Adrenal gland (tissue), 12 donors: ENCODE data around the gene TSPAN7. TPM values are rescaled to one million over a fixed set of nuclear protein-coding genes. Genes with fewer than 3 reads are reported as not detected.
A peak's percentile ranks its signal among the peaks of the same experiment; 100 is the strongest.

ENCODE experiments used
- DNase-seq, 7 donors: peaks; one replicate each; pipeline ENCODE4 v3.0.0-alpha.2; 2019 to 2020
- H3K27ac ChIP-seq, 5 donors: fragments of 200-600 bp; sonication (generic) in 4 of 5; 1 replicate in 3 of 5; 2 replicates in 2 of 5; pipeline versions ENCODE4 v1.5.1 to v1.8.0; 2016 to 2020; ENCODE audit warnings: mild to moderate bottlenecking in 1 of 5
- H3K27me3 ChIP-seq: fragments of 200-600 bp; 2 replicates; pipeline ENCODE4 v1.8.0; 2021
- H3K36me3 ChIP-seq, 2 donors: fragments of 200-600 bp; replicated peaks in 1 of 2; 1 replicate in 1 of 2; 2 replicates in 1 of 2; pipeline versions ENCODE4 v1.5.1 to v1.8.0; 2018 to 2022
- H3K4me1 ChIP-seq, 2 donors: fragments of 200-600 bp; replicated peaks in 1 of 2; 1 replicate in 1 of 2; 2 replicates in 1 of 2; pipeline versions ENCODE4 v1.5.1 to v1.8.0; 2018 to 2021
- H3K4me3 ChIP-seq, 4 donors: fragments of 200-600 bp; sonication (generic) in 3 of 4; one replicate each; pipeline ENCODE4 v1.5.1; 2016 to 2018
- H3K9me3 ChIP-seq, 3 donors: fragments of 200-600 bp; sonication (generic) in 1 of 3; replicated peaks in 1 of 3; 1 replicate in 2 of 3; 2 replicates in 1 of 3; pipeline versions ENCODE4 v1.5.1 to v1.8.0; 2016 to 2021
- CTCF ChIP-seq, 6 experiments: fragments of 450-650 bp in 4 of 6; fragments of 200-600 bp in 2 of 6; sonication (generic) in 1 of 6; IDR thresholded peaks; 1 replicate in 5 of 6; 2 replicates in 1 of 6; pipeline versions ENCODE4 v1.5.1 to v1.8.0; 2016 to 2021; ENCODE audit warnings: antibody characterized with exemption in 6 of 6, mild to moderate bottlenecking in 2 of 6, moderate library complexity in 1 of 6
- POLR2A ChIP-seq, 2 donors: fragments of 450-650 bp; IDR thresholded peaks; one replicate each; pipeline ENCODE4 v1.6.1; 2017; ENCODE audit warnings: antibody characterized with exemption in 2 of 2, mild to moderate bottlenecking in 2 of 2, moderate library complexity in 1 of 2
- WGBS, 4 donors: extraction: QIAGEN DNeasy Blood & Tissue Kit in 2 of 4; methylation state at CpG; one replicate each; pipeline versions ENCODE4 v1.1.5 to v1.1.7; 2013 to 2017; 5-methylcytosine and 5-hydroxymethylcytosine counted together
- intact Hi-C, 2 donors: fragments of 100-400 bp; cut with DNase I; formaldehyde crosslinking; loops; one replicate each; pipeline versions ENCODE4 v1.14.1 to v1.15.0; 2022 to 2023
- polyA plus RNA-seq, 3 donors: library from polyadenylated mRNA; stranded (reverse); fragments of 200-250 nt in 2 of 3; fragments of 350-450 nt in 1 of 3; fragmentation: Illumina TruSeq in 1 of 3; extraction: RNeasy Lipid Tissue Mini Kit (QIAGEN cat#74804) in 1 of 3; gene quantifications; one replicate each; pipeline ENCODE4 v1.2.3, GENCODE V29; 2013 to 2014
- total RNA-seq, 9 donors: library from RNA; depleted of rRNA in 4 of 9; stranded (reverse); fragments of >200 nt in 4 of 9; fragments of 120-200 nt in 1 of 9; fragmentation: NEBNext Ultra II Directional in 1 of 9; extraction: Animal tissue kit (Norgen Biotek cat#: 25700) in 1 of 9; gene quantifications; one replicate each; pipeline versions ENCODE4 v1.1.0 to v1.2.4, GENCODE V29; 2013 to 2023
- donor health status: healthy with polysubstance abuse.
- donor health status: Bipolar disorder and iron deficiency.
- donor health status: DM: yes; HTN: yes; CAD: no.
- donor health status: DM: no; HTN: no; CAD: no.
- donor health status: DM: no; HTN: no; CAD: no.
- donor health status: DM: yes; HTN: yes; CAD: no.

Gene TSPAN7
- total and polyA plus RNA-seq, 12 donors, result 47.8 to 167 (median 87.1) TPM

- 52 to 67% (median 55%) methylated on average over 4 of the region's 4 CpGs for WGBS, 4 donors
- Histone ChIP-seq H3K4me1 (no peaks in the 10 kb centered on the region), H3K36me3 (no peaks in the 10 kb centered on the region), H3K27ac (no peak overlapping the region), H3K4me3 (no peak overlapping the region), H3K9me3 (no peaks in the 10 kb centered on the region), H3K27me3 (peaks cover 4% of the 10 kb centered on the region)
- TF ChIP-seq POLR2A (IDR thresholded peaks at IDR 0.05), result no peak
- no peak for TF ChIP-seq CTCF (IDR thresholded peaks at IDR 0.05)
- no peak for DNase-seq
- intact Hi-C loops, result no loop called here
Measured at GRCh38 chrX:38607976-38608375, 46.6 kb downstream of the TSPAN7 start.

GRCh38 chrX:38610849-38611248, 49.5 kb downstream of the TSPAN7 start:
- TF ChIP-seq CTCF (IDR thresholded peaks at IDR 0.05), result no peak
- no peak for TF ChIP-seq POLR2A (IDR thresholded peaks at IDR 0.05)
- no peaks in the 10 kb centered on the region for H3K9me3 ChIP-seq
- intact Hi-C loops, result no loop called here
- no peak overlapping the region for H3K4me3 ChIP-seq
- no peaks in the 10 kb centered on the region for H3K36me3 ChIP-seq
- H3K27me3 ChIP-seq, result peaks cover 6% of the 10 kb centered on the region
- no peak for DNase-seq
- H3K4me1 ChIP-seq, result no peaks in the 10 kb centered on the region
- WGBS, 4 donors, result 64 to 96% (median 81%) methylated on average over 6 of the region's 6 CpGs
- H3K27ac ChIP-seq, result no peak overlapping the region

GRCh38 chrX:38612281-38612680, 50.9 kb downstream of the TSPAN7 start:
- 49 to 56% (median 53%) methylated on average over 4 of the region's 4 CpGs for WGBS, 4 donors
- TF ChIP-seq CTCF (IDR thresholded peaks at IDR 0.05) (no peak), POLR2A (IDR thresholded peaks at IDR 0.05) (no peak)
- Histone ChIP-seq H3K4me1 (no peaks in the 10 kb centered on the region), H3K4me3 (no peak overlapping the region), H3K27ac (no peak overlapping the region), H3K27me3 (peaks cover 16% of the 10 kb centered on the region), H3K9me3 (no peaks in the 10 kb centered on the region), H3K36me3 (no peaks in the 10 kb centered on the region)
- DNase-seq, result peak in 2 of 7 donors; percentile 14 to 16
- intact Hi-C loops, result no loop called here

DNA sequence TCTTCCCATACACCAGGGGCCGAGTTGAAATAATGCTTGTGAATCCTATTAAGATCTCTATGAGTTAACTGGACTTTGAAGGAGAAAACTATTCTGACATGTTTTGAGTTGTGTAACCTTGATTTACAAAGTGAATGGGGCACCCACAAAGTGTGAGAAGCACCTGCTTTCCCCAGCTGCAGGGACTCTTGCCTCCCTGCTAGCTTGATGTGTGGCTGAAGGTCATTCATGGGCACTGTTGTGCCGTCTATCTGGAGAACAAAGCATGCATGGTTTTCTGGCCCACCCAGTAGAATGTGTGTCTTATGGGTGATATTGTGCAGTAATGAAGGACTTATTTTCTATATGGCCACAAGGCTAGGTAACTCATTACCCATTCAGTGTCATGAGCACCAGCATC, 53.1 kb downstream of the TSPAN7 start:
- 36 to 42% (median 40%) methylated on average over 1 to 2 of the region's 2 CpGs for WGBS, 4 donors
- Histone ChIP-seq H3K27ac (peak overlapping the region in 1 of 5 donors; percentile 11), H3K4me3 (no peak overlapping the region), H3K27me3 (peaks cover 16% of the 10 kb centered on the region), H3K36me3 (no peaks in the 10 kb centered on the region), H3K9me3 (no peaks in the 10 kb centered on the region), H3K4me1 (no peaks in the 10 kb centered on the region)
- TF ChIP-seq CTCF (IDR thresholded peaks at IDR 0.05) (no peak), POLR2A (IDR thresholded peaks at IDR 0.05) (no peak)
- intact Hi-C loops, result no loop called here
- peak in 1 of 7 donors; percentile 11 for DNase-seq
